GM18868 (cell line): ENCODE measurements around the gene CD55.

ENCODE experiments used
- ATAC-seq: cut with Tn5 transposase; IDR thresholded peaks from one replicate; pipeline ENCODE4 v1.9.1; 2021; ENCODE audit warnings: mild to moderate bottlenecking, moderate library complexity; ENCODE audit not compliant: unreplicated experiment

Gene CD55, protein sequence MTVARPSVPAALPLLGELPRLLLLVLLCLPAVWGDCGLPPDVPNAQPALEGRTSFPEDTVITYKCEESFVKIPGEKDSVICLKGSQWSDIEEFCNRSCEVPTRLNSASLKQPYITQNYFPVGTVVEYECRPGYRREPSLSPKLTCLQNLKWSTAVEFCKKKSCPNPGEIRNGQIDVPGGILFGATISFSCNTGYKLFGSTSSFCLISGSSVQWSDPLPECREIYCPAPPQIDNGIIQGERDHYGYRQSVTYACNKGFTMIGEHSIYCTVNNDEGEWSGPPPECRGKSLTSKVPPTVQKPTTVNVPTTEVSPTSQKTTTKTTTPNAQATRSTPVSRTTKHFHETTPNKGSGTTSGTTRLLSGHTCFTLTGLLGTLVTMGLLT

DNA sequence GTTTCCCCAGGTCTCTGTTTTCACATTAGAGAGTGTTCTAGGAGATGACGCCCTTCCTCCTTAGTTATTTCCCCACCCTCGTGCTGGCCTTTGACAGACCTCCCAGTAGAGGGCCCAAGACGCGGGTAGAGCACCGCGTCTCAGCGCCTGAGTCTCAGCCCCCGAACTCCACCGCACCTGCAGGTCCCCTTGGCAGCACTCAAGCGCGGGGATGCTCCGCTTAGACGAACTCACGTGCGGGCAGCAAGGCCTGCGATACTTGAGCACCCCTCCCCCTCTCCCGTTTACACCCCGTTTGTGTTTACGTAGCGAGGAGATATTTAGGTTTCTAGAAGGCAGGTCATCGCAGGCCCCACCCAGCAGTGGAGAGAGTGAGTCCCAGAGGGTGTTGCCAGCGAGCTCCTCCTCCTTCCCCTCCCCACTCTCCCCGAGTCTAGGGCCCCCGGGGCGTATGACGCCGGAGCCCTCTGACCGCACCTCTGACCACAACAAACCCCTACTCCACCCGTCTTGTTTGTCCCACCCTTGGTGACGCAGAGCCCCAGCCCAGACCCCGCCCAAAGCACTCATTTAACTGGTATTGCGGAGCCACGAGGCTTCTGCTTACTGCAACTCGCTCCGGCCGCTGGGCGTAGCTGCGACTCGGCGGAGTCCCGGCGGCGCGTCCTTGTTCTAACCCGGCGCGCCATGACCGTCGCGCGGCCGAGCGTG lies at the start of gene CD55:
Gene CD55, plus strand, starts transcription at position 600 of the 711 bp plus-strand sequence. Its CDS starts 88 bp downstream, at position 688.
- peak; percentile 88 for ATAC-seq

DNA sequence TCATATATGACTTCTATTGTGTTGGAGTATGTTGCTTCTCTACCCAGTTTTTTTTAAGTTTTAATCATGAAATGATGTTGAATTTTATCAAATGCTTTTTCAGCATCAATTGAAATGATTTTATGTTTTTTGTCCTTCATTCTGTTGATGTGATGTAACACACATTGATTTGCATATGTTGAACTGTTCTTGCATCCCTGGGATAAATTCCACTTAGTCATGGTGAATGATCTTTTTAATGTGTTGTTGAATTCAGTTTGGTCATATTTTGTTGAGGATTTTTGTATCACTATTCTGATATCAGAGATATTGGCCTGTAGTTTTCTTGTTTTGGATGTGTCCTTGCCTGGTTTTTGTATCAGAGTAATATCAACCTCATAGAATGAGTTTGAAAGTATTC lies 46.6 kb upstream of the CD55 start:
- ATAC-seq = no peak

DNA sequence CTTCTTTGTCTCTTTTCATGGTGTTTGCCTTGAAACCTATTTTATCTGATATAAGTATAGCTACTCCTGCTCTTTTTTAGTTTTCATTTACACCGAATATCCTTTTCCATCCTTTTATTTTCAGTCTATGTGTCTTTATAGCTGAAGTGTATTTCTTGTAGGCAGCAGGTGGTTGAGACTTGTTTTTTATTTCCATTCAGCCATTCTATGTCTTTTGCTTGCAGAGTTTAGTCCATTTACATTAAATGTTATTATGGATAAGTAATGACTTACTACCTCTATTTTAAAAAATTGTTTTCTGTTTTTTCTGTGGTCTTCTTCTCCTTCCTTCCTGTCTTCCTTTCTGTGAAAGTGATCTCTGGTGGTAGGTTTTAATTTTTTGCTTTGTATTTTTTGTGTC lies 45.0 kb upstream of the CD55 start:
- no peak for ATAC-seq

DNA sequence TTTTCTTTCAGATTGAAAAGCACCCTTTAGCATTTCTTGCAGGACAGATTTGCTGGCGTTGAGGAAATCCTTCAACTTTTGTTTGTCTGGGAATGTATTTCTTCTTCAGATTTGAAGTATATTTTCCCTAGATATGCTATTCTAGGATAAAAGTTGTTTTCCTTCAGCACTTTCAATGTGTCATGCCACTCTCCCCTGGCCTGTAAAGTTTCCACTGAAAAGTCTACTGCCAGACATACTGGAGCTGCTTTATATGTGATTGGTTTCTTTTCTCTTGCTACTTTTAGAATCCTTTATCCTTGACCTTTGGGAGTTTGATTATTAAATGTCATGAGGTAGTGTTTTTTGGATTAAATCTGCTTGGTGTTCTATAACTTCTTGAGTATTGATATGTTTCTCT lies 44.2 kb upstream of the CD55 start:
- no peak for ATAC-seq

DNA sequence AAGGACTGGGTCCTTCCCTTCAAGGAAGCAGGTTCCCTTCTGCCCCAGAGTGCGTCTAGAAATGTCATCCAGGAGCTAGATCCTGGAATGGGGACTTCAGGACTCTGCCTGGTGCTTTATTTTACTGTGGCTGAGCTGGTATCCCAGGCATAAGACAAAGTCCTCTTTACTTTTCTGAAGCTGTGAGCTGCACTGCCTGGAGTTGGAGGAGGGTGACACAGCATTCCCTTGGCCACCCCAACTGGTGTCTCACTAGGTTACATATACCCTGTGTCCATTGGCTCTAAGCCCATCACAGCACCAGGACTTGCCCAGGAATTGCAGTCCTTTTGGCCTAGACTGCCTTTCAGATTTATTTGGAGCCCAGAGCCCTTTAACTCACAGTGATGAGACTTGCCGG lies 41.8 kb upstream of the CD55 start:
- ATAC-seq = no peak

DNA sequence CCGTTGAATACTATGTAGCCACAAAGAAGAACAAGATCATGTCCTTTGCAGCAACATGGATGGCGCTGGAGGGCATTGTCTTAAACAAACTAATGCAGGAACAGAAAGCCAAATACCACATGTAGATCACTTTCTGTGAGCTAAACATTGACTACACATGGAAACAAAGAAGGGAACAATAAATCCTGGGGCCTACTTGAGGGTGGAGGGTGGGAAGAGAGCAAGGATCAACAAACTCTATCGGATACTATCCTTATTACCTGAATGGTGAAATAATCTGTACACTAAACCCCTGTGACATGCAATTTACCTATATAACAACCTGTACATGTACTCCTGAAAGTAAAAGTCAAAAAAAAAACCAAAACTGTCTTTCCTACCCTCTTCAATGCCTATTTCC lies 40.8 kb upstream of the CD55 start:
- no peak for ATAC-seq

DNA sequence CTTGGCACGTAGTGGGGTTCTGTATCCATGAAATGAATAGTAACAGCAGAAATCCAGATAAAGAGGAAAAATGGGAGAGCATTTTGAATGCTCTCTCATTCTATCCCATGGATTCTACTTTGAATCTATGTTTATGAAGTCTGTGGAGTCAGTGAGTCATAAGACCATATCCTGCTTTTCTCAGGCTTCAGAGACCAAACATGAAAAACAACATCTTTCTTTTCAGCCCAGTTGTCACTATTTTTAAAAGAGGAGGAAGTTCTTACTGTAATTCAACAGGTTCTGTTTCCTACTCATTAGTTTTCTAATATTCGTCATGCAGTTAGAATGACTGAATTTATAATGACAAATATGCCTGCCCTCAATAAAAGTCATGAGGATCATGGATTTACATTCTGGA lies 39.4 kb upstream of the CD55 start:
- no peak for ATAC-seq

DNA sequence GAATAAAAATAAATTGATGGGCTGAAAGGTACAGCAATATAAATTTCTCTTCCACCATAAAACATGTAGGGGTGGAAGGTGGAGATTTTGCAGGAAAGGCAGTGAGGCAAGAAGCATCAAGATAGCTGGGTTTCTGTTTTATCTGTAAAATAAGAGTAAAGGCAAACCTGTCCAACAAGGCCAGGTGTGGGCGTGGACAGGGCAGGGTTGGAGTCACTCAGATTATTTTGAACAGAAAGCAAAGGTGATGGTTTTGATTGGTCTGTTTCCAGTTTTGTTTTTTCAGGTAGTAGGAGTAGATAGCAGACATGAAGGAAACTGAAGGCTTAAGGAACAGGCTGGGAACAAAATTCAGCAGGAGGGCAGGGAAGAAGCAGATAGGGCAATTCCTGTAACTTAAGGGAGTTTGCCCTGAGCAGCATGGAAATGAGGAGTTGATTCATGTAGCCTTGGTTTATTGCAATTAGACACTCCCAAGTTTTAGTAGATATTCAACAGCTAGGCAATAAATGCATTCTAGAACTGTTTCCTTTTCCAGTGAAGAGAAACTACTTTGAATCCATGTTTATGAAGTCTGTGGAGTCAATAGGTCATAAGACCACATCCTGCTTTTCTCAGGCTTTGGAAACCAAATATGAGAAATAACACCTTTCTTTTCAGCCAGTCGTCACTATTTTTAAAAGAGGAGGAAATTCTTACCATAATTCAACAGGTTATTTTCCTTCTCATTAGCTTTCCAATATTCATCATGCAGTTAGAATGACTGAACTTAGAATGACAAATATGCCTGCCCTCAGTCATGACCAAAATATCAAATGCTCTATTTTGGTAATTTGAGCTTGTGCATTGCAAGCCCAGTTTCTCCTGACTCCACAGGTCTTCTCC lies 38.7 kb upstream of the CD55 start:
- no peak for ATAC-seq

DNA sequence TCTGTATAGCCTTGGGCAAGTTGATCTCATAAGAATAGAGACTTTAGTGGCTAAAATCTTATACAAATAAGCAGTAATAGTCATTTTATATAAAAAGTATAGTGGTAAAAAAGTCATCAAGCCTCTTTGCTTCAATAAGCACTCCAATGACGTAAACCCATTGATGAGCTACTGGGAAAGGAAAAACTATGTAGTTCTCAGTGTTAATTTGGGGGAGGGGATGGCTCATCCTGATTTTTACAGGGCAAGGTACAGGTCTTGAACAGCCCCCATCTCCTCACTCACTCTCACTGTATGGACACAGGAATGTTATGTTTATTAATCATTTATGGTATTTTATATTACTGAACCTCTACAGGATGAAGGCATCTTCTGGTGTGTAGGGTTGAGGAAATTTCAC lies 38.1 kb upstream of the CD55 start:
- ATAC-seq = no peak

DNA sequence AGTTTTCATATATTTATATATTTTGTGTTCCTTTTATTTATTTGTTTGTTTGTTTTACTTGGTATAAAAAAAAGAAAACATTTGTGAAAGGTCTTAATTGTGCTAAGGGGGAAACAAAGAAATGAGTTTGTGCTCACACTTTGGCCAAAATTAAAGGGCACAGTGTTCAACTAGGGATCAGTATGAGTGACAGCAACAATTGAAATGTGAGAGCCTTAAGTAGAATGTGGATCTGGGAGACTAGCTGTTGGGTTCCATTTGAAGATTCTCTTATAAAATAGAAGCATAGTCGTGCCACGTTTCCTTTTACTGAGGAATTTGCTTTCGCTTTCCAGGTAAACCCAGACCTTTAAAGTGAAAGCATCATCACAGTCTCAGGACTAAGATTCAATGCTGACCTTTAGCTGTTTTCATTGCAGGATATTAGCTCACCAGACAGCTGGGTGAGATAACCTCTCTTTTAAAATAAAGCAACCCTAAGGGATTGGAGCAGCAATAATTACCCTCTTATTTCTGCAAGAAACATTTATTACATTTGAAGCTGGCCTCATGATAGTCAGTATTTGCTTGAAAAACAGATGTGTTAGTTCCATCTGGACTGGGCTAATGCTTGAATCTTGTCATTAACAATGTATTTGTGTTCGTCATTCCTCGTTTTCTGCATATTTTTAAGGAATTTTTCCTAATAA lies 37.1 kb upstream of the CD55 start:
- no peak for ATAC-seq

DNA sequence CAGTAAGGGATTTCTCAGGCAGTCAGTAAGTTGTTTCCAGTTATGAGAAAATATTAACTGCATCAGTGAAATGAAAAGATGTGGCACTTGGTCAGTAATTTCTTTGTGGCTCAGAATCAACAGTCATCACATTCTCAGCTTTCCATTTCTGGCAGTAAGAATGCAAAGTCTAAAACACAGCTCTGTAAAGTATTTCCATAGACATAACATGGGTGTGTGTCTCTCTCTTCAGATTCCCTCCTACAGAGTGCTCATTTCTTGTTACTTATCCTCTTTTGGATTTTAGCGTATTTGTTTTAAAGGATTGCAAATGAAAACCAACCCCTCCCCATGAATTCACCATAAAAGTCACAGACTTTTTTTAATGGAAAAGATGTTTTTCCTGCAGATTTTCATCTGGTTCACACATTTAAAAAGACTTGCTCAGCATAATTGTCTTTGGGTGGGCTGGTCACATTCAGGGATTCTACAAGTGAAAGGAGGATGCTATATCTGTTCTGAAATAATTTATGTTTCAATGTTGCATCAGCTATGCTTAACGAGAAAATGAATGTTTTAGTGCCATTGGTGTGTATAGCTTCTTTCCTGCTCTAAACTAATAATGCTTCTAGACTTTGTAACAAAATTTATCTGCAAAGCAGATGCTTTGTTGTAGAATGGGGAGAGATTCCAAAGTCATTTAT lies 34.6 kb upstream of the CD55 start:
- no peak for ATAC-seq

DNA sequence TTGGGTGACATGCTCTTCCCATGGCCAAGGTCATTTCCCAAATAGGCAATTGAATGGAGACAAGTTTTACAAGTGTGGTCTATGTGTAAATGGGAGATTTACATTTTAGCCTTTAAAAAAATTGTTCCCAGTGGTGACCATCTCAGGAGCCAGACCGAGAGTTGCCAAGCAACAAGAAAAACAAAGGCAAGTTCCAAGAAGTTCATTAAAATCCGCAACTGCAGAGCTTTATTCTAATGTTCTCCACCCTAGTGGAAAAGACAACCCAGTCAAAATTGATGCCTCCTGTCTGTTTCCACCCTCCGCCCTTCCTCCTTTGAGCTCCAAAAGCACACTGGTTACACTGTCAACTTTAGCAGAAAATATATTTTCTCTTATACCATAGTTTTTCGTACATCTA lies 33.2 kb upstream of the CD55 start:
- no peak for ATAC-seq

DNA sequence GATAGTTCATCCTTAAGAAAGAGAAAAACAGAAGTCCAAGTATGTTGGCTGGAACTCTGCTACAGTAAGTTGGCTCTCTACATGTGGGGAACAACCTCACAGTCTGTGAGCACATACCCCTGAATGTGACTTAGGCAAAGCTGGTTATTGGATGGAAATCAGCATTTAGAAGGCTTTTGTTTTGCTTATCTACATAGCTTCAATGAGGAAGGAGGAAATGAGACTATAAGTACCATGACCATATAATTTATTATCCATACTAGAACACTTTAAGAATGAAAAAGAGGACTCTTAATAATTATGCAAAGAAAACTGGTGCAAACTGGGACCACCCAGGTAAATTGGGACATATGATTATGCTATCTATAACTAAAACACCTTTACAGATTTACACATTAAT lies 31.7 kb upstream of the CD55 start:
- no peak for ATAC-seq

DNA sequence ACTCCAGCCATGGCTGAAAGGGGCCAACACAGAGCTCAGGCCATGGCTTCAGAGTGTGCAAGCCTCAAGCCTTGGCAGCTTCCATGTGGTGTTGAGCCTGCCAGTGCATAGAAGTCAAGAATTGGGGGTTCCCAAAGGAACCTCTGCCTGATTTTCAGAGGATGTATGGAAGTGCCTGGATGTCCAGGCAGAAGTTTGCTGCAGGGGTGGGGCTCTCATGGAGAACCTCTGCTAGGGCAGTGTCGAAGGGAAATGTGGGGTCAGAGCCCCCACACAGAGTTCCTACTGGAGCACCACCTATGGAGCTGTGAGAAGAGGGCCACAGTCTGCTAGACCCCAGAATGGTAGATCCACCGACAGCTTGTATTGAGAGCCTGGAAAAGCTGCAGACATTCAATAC lies 29.8 kb upstream of the CD55 start:
- ATAC-seq = no peak

DNA sequence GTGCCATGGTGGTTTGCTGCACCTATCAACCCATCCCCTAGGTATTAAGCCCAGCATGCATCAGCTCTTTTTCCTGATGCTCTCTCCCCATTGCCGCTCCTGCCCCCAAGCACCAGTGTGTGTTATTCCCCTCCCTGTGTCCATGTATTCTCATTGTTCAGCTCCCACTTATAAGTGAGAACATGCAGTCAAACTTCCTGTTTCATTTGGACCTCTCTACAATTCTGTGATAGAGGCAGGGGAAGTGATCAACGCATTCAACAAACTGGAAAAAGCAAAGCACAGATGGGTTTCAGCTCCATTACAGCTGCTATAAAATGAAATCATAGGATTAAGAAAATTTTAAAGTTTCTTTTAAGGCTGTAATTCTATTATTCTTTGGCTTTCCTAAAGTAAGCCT lies 23.3 kb upstream of the CD55 start:
- ATAC-seq = no peak

DNA sequence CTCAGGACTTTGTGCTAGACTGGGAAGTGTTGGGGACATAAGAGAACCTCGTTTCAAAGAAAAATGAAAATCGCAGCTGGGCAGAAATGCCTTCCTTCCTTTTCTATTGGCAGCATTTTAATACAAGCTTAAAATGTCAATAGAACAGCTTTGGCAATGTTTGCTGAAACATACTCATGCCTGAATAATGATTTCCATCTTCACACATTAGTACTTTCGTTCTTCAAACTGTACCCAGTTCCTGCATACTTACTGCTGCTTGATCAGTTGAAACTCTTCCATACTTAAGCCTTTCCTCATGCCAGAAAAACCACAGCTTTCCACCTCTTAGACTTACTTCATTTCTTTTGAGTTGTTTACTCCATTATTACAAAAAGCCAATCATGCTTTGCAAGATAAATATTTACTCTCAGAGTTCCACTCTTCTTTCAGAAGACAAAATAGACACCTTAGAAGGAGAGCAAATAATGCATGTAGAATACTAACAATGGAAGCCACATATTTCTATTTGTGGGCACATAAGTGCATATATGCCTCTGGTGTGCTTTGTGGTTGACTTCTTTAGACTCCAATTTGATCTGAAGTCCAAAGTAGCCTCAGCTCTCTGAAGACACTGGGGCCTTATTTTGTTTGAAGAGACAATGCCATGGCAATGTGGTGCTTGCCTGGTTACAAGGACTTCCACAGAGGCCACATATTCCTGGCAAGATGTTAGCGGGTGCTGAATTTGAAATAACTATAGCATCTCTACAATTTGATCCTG lies 22.7 kb upstream of the CD55 start:
- no peak for ATAC-seq

DNA sequence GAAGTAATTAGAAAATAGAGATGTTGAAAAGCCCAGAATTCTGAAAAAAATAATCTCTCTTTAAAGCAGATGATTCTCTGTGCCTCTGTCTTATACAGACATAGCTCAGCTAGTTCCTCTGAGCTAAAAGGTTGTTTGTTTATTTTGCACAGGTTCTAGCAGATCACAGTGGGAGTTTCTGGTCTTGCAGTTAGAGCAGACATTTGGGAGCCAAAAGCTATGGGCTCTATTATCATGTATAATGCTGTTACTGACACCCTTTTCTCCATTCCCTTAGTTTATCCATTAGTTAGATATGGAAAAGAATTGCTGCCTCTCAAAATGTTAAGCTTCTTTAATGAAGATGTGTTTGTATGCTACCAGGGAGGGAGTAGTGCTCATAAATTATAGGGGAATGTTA lies 20.5 kb upstream of the CD55 start:
- no peak for ATAC-seq

DNA sequence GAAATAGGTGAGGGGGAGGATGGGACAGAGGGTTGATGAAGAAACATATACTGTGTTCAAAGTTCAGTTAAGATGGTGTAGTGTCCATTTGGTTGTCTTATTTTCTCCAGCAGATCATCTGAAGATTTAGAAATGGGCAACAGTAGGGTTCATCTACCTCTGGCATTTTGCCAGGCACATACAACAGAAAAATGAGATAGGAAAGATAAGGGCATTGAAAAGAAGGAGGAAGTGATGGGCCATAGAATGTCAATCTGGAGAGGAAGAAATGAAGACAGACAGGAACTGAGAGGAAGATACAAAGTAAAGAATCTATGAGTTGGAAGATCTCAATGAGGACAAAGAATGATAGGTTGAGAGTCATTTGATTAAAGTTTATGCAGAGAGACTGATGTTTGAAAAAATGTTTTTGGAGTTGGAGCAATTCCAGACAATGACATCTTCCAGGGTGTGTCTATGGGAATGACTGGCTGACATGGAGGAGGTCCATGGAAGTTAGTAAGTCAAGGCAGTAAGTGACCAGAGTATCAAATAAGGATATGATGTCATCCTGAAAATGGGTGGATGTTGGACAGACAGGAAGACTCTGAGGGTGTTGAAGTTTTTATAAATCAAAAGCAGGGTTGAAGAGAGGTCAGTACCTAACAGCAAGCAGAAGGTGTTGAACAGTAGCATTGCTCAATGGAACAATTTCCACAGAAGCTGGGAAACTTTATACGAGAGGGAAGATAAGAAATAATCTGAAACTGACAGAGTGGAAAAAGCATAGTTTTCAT lies 18.7 kb upstream of the CD55 start:
- ATAC-seq = no peak
